ENCODE results near the gene PUSL1.

Gene PUSL1

DNA sequence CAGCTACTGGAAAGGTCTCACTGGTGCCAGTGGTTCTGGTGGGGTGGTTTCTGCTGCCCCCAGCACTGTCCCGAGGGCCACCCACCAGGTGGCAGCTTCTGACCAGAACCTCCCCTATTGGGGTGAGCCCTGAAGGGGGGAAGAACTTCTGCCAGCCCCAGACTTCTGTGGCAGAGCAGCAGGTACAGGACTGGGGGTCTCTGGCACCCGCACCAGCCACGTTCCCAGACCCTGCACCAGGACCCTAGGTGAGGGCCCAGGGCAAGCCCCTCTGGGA lies 1.6 kb downstream of the PUSL1 start:
- TF ChIP-seq, protein P1, sequence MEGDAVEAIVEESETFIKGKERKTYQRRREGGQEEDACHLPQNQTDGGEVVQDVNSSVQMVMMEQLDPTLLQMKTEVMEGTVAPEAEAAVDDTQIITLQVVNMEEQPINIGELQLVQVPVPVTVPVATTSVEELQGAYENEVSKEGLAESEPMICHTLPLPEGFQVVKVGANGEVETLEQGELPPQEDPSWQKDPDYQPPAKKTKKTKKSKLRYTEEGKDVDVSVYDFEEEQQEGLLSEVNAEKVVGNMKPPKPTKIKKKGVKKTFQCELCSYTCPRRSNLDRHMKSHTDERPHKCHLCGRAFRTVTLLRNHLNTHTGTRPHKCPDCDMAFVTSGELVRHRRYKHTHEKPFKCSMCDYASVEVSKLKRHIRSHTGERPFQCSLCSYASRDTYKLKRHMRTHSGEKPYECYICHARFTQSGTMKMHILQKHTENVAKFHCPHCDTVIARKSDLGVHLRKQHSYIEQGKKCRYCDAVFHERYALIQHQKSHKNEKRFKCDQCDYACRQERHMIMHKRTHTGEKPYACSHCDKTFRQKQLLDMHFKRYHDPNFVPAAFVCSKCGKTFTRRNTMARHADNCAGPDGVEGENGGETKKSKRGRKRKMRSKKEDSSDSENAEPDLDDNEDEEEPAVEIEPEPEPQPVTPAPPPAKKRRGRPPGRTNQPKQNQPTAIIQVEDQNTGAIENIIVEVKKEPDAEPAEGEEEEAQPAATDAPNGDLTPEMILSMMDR (IDR thresholded peaks at IDR 0.05; ENCODE audit: control insufficient read depth, extremely low read depth, insufficient read depth): no peak

DNA sequence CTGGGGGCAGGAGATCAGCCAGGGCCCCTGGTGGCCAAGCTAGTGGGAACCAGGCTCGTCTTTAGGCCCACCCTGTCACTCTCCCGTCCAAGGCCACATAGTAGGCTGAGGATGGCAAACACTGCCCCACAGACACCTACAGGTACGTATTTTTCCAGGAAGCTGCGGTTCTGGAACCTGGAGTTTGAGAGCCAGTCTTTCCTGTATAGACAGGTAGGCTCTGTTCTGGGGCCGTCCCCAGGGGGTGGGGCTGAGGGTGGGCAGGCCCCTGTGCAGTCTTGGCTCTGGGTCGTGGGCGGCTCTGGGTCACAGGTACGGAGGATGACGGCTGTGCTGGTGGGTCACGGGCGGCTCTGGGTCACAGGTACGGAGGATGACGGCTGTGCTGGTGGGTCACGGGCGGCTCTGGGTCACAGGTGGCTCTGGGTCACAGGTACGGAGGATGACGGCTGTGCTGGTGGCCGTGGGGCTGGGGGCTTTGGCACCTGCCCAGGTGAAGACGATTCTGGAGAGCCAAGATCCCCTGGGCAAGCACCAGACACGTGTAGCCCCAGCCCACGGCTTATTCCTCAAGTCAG lies 2.2 kb downstream of the PUSL1 start:
- no peak for DNase-seq (ENCODE audit: low read depth)
- no peak overlapping the region for H3K4me3 ChIP-seq (ENCODE audit: low read depth, low read length)
- TF ChIP-seq, protein P1 (IDR thresholded peaks at IDR 0.05; ENCODE audit: control insufficient read depth, extremely low read depth, insufficient read depth): no peak

More for the DNA sequence above, 1.6 kb downstream of the PUSL1 start:
- peak overlapping the region; percentile 66 for H3K4me3 ChIP-seq (ENCODE audit: low read depth, low read length)
- no peak for DNase-seq (ENCODE audit: low read depth)

DNA sequence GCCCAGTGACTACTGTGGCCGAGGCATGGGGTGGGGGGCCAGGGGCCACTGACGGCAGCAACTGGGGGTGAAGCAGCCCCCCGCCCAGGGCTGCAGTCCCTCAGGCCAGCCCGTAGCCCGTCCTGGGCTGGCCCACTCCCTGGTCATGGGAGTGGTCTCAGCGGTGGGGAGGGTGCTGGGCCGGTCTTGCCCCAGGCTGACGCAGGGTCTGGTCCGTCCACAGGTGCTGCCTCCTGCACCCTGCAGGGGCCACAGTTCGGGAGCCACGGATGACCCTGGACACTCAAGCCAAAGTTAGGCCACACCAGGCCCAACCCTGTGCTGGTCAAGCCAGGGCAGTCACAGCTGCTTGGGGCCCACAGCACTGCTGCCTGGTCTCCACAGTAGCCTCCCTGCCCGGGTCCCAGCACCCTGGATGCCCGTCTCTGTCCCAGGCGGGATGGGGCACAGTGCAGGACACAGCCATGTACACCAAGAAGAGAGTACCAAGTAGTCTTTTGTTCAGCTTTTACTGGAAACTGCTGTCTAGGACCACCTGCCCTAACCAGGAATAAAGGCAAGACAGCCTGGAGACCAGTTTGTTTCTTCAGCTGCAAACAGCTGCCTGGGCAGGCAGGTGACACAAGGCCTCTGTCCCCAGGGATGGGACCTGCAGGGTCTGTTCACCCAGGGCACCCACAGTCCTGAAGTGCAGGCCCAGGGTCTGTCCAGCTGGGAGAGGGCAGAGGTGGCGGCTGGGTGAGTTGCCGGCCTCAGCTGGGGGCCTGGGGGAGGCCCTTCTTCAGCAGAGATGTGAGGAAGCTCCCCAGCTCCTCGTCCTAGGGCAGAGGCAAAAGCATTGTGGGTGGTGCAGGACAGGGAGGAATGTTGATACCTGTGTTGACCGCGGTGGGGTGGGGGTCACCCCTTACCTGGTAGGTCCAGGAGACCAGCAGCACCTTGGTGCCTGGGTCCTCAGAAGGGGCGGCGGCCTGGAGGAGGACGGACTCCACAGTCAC lies 3.0 kb downstream of the PUSL1 start:
- TF ChIP-seq, protein P1 (IDR thresholded peaks at IDR 0.05; ENCODE audit: control insufficient read depth, extremely low read depth, insufficient read depth): no peak
- H3K4me3 ChIP-seq (ENCODE audit: low read depth, low read length): no peak overlapping the region
- no peak for DNase-seq (ENCODE audit: low read depth)

DNA sequence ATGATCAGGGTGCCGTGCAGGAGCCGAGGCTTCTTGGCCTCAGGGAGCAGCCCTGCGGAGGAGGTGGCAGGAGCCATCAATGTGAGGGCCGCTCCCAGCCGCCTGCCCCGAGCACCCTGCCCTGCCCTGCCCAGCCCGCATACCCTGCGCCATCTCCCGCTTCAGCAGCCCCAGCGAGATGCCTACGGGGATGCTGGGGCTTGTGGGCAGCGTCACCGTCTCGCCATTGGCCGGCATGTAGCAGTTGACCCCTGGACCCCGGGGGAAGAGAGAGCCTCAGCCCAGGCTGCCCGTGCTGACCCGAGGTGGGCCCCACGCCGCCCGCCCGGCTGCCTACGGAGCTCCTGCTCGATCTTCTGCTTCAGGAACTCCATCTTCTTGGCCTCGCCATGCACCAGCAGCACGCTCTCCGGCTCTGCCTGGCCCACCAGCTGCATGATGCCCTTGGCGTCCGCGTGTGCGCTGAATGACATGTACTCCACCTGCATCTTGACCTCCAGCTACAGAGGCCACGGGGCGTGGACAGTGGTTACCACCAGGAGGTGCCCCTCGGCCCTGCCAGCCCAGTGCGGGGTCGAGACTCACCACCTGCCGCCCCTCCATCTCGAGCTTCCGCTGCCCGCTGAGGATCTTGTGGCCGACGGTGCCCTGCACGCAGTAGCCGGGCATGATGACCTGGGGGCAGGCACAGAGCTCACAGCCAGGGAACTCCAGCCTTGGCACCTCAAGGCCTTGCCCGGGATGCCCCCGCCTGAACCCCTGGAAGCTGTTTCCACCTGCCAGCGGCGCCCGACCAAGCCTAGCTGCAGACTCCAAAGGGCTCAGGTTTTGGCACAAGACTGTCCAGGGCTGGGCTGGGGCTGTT lies 4.3 kb downstream of the PUSL1 start:
- H3K4me3 ChIP-seq (ENCODE audit: low read depth, low read length): no peak overlapping the region
- TF ChIP-seq, protein P1 (IDR thresholded peaks at IDR 0.05; ENCODE audit: control insufficient read depth, extremely low read depth, insufficient read depth): 0 out of 2 replicates have a peak, but pooled peaks have one; percentile 5
- DNase-seq (ENCODE audit: low read depth): no peak

DNA sequence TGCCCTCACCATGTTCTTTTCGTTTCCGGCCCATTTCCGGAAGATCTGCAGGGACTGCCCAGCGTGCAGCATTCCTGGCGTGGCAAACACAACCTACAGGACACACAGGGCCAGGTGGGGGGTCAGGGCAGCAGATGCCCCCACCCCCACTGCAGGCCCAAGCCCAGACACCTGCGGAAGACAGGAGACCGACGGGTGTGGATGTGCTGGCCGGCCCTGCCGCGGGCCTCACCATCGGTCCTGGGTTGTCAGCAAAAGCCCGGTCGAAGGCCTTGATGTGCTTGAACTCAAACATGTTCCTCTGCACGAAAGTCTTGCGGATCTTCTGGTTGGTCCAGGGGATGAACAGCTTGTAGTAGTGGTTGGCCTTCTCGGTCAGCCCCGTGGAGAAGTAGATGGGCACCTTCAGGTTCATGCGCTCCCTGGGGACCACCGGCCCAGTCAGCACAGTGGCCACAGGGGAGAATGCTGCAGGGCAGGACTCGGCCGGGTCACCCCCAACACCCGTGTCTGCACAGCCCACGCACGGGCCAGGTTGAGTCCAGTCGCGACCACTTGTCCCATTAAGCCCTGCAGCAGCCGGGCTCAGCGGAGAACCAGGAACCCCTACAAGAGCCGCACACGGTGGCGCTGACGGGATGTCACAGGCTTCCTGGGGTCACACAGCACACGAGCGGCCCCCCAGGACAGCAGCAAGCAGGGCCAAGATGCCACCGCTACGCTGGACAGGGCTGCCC lies 5.3 kb downstream of the PUSL1 start:
- TF ChIP-seq, protein P1 (IDR thresholded peaks at IDR 0.05; ENCODE audit: control insufficient read depth, extremely low read depth, insufficient read depth): no peak
- H3K4me3 ChIP-seq (ENCODE audit: low read depth, low read length): no peak overlapping the region
- DNase-seq (ENCODE audit: low read depth): no peak

DNA sequence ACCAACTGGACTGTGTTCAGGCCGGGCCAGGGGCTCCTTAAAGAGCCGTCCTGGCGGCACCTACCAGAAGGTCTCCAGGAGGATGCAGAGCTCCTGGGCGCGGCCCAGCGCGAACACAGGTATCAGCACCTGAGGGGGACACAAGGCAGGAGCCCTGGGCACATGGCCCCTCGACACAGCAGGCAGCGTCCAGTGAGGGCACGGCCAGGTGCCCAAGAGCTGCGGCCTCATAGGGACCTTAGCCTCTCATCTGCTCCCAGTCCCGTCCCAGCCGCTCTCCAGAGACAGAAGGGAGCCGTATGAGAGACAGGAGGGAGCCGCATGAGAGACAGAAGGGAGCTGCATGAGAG lies 5.8 kb downstream of the PUSL1 start:
- DNase-seq (ENCODE audit: low read depth): no peak
- H3K4me3 ChIP-seq (ENCODE audit: low read depth, low read length): no peak overlapping the region
- TF ChIP-seq, protein P1 (IDR thresholded peaks at IDR 0.05; ENCODE audit: control insufficient read depth, extremely low read depth, insufficient read depth): no peak

Measured in LNCaP clone FGC (cell line).